Measurements from ENCODE around the gene DYNC1H1. TPM values are rescaled to one million over a fixed set of nuclear protein-coding genes. Genes with fewer than 3 reads are reported as not detected.

DYNC1H1 gene
- total RNA-seq, 1 donor from 2014 or later: 783 TPM

GRCh38 chr14:102015045-102015685 is 50.8 kb downstream of the DYNC1H1 start:
- DNase-seq (ENCODE audit: low read depth): no peak
- Histone ChIP-seq H3K36me3 (ENCODE audit: control insufficient read depth, insufficient read depth, low read length) (peaks cover 11% of the 10 kb centered on the region), H3K4me3 (ENCODE audit: low read depth, low read length) (no peak overlapping the region), H3K27me3 (ENCODE audit: control insufficient read depth, insufficient read depth, low read length) (no peaks in the 10 kb centered on the region)
- TF ChIP-seq, protein P1, sequence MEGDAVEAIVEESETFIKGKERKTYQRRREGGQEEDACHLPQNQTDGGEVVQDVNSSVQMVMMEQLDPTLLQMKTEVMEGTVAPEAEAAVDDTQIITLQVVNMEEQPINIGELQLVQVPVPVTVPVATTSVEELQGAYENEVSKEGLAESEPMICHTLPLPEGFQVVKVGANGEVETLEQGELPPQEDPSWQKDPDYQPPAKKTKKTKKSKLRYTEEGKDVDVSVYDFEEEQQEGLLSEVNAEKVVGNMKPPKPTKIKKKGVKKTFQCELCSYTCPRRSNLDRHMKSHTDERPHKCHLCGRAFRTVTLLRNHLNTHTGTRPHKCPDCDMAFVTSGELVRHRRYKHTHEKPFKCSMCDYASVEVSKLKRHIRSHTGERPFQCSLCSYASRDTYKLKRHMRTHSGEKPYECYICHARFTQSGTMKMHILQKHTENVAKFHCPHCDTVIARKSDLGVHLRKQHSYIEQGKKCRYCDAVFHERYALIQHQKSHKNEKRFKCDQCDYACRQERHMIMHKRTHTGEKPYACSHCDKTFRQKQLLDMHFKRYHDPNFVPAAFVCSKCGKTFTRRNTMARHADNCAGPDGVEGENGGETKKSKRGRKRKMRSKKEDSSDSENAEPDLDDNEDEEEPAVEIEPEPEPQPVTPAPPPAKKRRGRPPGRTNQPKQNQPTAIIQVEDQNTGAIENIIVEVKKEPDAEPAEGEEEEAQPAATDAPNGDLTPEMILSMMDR (IDR thresholded peaks at IDR 0.05; ENCODE audit: insufficient read depth, low read length, poor library complexity, severe bottlenecking): no peak

DNA sequence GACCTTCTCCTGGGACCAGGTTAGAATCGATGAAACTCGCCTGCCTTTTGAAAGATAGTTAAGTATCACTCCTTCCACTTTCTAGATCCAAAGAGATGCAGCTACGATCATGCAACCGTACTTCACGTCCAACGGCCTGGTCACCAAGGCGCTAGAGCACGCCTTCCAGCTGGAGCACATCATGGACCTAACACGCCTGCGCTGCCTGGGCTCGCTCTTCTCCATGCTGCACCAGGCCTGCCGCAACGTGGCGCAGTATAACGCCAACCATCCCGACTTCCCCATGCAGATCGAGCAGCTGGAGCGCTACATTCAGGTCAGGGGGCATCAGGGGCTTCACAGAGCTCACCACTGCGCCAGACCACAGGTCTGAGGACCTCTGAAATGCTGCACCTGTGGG is 51.4 kb downstream of the DYNC1H1 start:
- Histone ChIP-seq H3K4me3 (ENCODE audit: low read depth, low read length) (no peak overlapping the region), H3K36me3 (ENCODE audit: control insufficient read depth, insufficient read depth, low read length) (peaks cover 8% of the 10 kb centered on the region), H3K27me3 (ENCODE audit: control insufficient read depth, insufficient read depth, low read length) (no peaks in the 10 kb centered on the region)
- no peak for DNase-seq (ENCODE audit: low read depth)
- TF ChIP-seq, protein P1 (IDR thresholded peaks at IDR 0.05; ENCODE audit: insufficient read depth, low read length, poor library complexity, severe bottlenecking): no peak

DNA sequence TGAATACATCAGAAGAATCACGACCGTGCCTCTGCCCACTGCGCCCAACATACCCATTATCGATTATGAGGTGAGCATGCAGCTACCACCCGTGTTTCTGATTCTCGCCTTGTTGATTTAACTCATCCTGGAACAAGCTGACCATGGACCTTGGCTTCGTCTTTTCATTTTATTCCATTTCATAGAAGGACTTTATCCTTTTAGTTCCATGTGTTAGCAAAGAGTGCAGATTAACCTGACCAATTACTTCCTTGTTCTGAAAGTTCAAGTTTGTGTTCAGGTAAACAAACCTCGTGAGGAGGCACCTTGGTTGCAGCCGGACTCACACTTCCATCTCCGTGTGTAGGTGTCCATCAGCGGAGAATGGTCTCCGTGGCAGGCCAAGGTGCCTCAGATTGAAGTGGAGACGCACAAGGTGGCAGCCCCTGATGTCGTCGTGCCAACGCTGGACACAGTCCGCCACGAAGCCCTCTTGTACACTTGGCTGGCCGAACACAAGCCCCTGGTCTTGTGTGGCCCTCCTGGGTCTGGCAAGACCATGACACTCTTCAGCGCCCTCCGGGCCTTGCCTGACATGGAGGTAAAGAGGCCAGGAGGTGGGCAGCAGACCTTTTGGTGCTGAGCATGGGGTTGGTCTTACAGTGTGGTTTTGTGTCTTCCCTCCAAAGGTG is 52.2 kb downstream of the DYNC1H1 start:
- DNase-seq (ENCODE audit: low read depth): no peak
- Histone ChIP-seq H3K36me3 (ENCODE audit: control insufficient read depth, insufficient read depth, low read length) (peaks cover 7% of the 10 kb centered on the region), H3K4me3 (ENCODE audit: low read depth, low read length) (no peak overlapping the region), H3K27me3 (ENCODE audit: control insufficient read depth, insufficient read depth, low read length) (no peaks in the 10 kb centered on the region)
- TF ChIP-seq, protein P1 (IDR thresholded peaks at IDR 0.05; ENCODE audit: insufficient read depth, low read length, poor library complexity, severe bottlenecking): no peak

DNA sequence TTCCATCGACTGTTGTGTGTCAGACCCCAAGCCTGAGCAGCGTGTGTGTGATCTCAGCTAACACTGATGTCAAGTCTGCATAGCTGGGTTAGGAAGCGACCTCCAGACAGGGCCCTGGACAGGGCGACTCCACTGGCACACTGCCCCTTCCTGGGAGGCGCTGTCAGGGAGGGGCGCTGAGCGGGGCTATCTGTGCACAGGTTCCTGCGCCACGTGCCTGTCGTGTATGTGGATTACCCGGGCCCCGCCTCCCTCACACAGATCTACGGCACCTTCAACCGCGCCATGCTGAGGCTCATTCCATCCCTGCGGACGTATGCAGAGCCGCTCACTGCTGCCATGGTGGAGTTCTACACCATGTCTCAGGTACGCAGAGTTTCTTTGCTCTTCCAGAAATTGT is 53.9 kb downstream of the DYNC1H1 start:
- peaks cover 10% of the 10 kb centered on the region for H3K36me3 ChIP-seq (ENCODE audit: control insufficient read depth, insufficient read depth, low read length)
- TF ChIP-seq, protein P1 (IDR thresholded peaks at IDR 0.05; ENCODE audit: insufficient read depth, low read length, poor library complexity, severe bottlenecking): no peak
- no peaks in the 10 kb centered on the region for H3K27me3 ChIP-seq (ENCODE audit: control insufficient read depth, insufficient read depth, low read length)
- DNase-seq (ENCODE audit: low read depth): no peak
- H3K4me3 ChIP-seq (ENCODE audit: low read depth, low read length): no peak overlapping the region

DNA sequence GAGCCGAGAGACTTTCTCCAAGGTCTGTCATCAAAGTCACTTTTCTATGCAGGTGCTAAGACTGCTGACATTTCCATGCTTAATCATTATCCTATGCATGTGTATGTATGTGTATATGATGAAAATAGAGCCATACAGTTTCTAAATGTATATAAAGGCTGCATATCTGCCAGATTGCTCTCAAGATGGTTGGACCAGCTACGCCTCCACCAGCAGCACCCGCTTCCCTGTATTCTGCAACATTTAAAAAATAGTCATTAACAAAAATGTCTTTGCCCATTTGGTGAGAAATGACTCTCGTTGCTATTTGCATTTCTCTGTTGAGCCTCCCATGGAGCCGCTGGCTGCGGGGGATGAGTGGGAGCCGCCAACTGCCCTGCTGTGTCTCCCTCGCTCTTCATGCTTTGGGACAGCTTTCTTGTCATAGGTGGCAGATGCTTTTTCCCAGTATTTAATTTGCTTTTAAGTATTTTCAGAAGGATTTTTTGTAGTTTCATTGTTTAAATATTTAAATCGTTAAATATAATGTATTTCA is 54.7 kb downstream of the DYNC1H1 start:
- Histone ChIP-seq H3K36me3 (ENCODE audit: control insufficient read depth, insufficient read depth, low read length) (peaks cover 12% of the 10 kb centered on the region), H3K4me3 (ENCODE audit: low read depth, low read length) (no peak overlapping the region), H3K27me3 (ENCODE audit: control insufficient read depth, insufficient read depth, low read length) (no peaks in the 10 kb centered on the region)
- DNase-seq (ENCODE audit: low read depth): no peak
- TF ChIP-seq, protein P1 (IDR thresholded peaks at IDR 0.05; ENCODE audit: insufficient read depth, low read length, poor library complexity, severe bottlenecking): no peak
